Left forelimb (tissue), 1 donor: ENCODE measurements around the gene WNK3.

Experiments used
- DNase-seq: peaks from one replicate; pipeline ENCODE4 v3.0.0-alpha.2; 2018; ENCODE audit warnings: low spot score

The WNK3 gene

GRCh38 chrX:54238588-54238987 is 119.3 kb downstream of the WNK3 start:
- DNase-seq, result no peak

DNA sequence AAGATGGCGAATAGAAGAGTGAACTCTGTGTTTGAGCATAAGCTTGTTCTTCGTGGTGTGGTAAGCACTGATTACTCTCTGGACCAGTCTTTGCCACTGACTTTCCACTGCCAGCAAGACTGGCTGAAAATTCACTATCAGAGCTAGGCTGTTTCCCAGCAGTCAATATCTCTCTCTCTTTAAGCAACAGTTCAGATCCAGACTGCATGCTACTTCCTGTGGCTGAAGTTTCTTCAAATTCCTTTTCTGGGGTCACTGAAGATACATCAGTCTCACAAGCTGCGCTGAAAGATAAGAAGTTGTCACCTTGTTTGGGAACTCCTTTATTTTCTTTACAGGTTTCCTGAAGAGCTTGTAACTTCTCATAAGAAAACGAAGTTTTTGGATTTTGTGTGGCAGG is 120.8 kb downstream of the WNK3 start:
- DNase-seq, result no peak

- DNase-seq, result no peak
Measured at GRCh38 chrX:54230435-54231148, 127.3 kb downstream of the WNK3 start.

- DNase-seq, result no peak
Measured at GRCh38 chrX:54223581-54223980, 134.3 kb downstream of the WNK3 start.

- DNase-seq, result no peak
Measured at GRCh38 chrX:54213603-54214002, 144.2 kb downstream of the WNK3 start.

DNA sequence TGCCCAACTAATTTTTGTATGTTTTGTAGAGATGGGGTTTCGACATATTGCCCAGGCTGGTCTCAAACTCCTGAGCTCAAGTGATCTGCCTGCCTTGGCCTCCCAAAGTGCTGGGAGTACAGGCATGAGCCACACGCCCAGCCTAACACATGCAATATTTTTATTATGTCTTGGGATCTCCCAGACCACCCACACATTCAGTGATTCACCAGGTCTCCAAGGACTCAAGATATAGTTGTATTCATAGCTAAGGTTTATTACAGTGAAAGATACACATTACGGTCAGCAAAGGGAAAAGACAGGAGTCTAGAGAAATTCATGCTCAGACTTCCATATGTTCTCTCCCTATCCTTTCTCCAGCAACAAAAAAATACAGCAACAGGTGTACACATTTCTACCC is 149.3 kb downstream of the WNK3 start:
- DNase-seq, result no peak

- DNase-seq, result no peak
Measured at GRCh38 chrX:54198262-54198661, 159.6 kb downstream of the WNK3 start.

- no peak for DNase-seq
Measured at GRCh38 chrX:54194982-54195588, 162.8 kb downstream of the WNK3 start.

DNA sequence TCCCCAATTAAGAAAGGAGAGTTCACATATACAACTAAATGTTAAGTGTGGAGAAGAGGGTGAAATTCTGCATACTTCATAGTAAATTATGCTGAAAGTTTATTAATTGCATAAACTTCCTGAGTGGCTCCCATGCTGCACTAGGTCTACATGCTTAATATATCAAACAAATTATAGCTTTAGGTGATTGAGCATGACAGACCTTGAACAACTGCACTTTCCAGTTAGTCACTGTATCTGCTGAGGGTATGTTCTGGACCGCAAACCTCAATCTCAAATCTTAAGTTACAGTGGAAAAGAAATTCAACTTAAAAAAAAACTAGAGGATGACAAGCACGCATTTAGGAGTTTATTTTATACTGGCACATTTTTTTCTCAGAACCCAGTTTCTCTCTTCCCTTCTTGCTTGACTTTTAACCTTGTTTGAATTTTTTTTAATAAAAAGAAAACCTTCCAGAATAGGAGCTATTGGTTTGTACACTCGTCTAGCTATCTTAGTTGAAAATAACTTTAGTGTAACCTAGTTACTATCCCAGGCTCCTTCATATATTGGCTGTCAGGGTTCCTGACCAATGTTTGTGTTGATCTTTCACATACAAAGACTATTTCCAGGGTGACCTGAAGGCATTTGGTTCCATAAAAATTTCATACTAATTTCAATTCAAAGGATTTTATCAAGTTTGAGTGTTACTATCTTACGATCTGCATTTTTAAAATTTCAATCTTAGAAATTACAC is 164.6 kb downstream of the WNK3 start:
- no peak for DNase-seq

- no peak for DNase-seq
Measured at GRCh38 chrX:54184474-54184873, 173.4 kb downstream of the WNK3 start.

DNA sequence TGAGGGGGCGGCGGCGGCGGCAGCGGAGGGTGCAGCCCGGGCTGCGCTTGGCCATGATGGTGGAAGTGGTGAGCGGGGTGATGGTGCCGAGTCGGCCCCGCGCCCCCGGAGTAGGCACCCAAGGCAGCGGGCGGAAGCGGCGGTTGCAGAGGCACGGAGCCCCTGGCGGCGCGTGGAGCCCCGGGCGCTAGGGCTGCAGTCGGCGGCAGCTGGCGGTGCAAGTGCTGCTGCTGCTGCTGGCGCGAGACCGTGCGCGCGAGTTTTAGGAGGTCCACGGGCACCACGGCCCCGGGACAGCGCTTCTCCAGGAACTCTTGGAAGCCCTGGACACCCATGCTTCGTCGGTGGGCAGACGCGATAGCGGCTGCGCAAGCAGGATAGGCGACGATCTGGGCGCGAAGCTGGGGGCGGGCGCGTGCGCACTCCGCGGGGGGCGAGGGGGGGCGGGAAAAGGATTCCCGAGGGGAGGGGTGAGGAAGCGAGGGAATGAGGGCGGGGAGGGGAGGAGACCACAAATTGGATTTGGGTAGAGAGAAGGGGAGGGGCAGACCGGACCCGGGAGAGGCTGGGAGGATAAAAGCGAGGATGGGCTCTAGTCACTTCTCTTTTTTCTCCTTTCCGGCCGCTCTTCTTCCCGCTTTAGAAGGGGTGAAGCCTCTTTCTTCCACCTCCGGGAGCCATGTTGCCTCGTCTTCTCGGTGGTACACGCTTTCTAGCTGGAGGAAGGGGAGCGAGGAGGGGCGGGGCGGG is 174.8 kb downstream of the WNK3 start, which contains the start of gene FAM120C:
TSS of gene FAM120C (minus strand) at position 391 of the 750 bp plus-strand sequence. CDS start at position 335, 56 bp downstream.
- DNase-seq, result peak; percentile 88

GRCh38 chrX:54182194-54182863 is 175.5 kb downstream of the WNK3 start:
- peak; percentile 62 for DNase-seq

- peak; percentile 59 for DNase-seq
Measured at GRCh38 chrX:54181202-54181953, 176.5 kb downstream of the WNK3 start.

- DNase-seq, result no peak
Measured at GRCh38 chrX:54180403-54180802, 177.4 kb downstream of the WNK3 start.

DNA sequence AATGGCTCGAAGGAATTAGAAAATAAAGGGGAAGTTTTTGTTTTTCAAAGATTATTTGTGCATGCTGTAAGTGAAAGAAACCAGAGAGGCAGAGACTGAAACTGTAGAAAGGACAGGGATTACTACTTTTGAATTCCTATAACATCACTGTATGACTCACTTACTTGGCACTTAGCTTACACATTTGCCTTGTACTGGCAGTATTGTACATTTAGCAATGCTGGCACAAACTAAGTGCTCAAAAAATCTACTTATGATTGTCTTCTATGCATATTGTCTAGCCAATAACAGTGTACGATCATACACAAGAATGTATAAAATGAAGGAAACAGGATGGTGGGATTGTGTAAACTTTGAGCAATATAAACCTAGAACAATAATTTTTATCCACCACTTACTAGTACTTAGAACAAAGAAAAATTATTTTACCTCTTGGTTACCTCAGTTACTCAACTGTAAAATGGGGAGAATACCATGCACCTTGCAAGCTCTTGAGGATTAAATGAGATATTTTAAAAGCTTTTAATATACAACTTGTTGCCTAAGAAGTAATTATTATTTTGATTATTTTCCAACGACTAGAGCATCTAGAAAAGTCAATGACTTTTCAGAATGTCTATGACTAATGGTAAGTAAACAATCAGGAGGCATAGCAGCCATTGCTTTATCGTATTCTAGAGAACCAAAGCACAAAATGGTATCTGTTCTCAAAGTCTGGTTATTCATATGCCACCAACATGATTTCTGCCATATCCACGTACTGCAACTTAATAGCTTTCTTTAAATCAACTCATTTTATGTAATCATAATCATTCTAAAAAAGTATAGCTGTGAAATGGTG is 179.5 kb downstream of the WNK3 start:
- no peak for DNase-seq

GRCh38 chrX:54177306-54177705 is 180.5 kb downstream of the WNK3 start:
- DNase-seq, result no peak

DNA sequence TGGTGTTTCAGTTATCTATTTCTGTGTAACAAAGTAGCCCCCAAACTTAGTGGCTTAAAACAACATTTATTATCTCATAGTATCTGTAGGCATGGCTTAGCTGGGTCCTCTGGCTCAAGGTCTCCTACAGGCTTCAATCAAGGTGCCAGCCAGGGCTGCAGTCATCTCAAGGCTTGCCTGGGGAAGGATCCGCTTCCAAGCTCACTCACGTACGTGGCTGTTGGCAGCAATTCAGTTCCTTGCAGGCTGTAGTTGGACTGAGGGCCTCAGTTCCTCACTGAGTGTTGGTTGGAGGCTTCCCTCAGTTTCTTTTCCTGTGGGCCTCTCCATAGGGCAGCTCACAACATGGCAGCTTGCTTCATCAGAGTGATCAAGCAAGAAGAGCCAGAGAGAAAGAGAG is 184.1 kb downstream of the WNK3 start:
- DNase-seq, result no peak

GRCh38 chrX:54172455-54172854 is 185.4 kb downstream of the WNK3 start:
- DNase-seq, result no peak

GRCh38 chrX:54171527-54172250 is 186.2 kb downstream of the WNK3 start:
- no peak for DNase-seq
